ENCODE results near the gene FAM131C.

FAM131C gene

GRCh38 chr1:16072095-16072494, 1.4 kb downstream of the FAM131C start:
- H3K4me3 ChIP-seq (ENCODE audit: low read depth, low read length), result no peak overlapping the region
- DNase-seq (ENCODE audit: low read depth), result no peak
- TF ChIP-seq MAX (IDR thresholded peaks at IDR 0.05; ENCODE audit: low read depth, low read length), result no peak
- no peak for TF ChIP-seq POLR2A (IDR thresholded peaks at IDR 0.05; ENCODE audit: extremely low read depth, insufficient read length)
- TF ChIP-seq CTCF (IDR thresholded peaks at IDR 0.05; ENCODE audit: low read depth, low read length), result no peak
- TF ChIP-seq MYC (IDR thresholded peaks at IDR 0.05; ENCODE audit: low read depth, low read length), result no peak

GRCh38 chr1:16071614-16072013, 1.8 kb downstream of the FAM131C start:
- DNase-seq (ENCODE audit: low read depth), result no peak
- H3K4me3 ChIP-seq (ENCODE audit: low read depth, low read length), result no peak overlapping the region
- TF ChIP-seq MYC (IDR thresholded peaks at IDR 0.05; ENCODE audit: low read depth, low read length), result no peak
- TF ChIP-seq CTCF (IDR thresholded peaks at IDR 0.05; ENCODE audit: low read depth, low read length), result no peak
- TF ChIP-seq MAX (IDR thresholded peaks at IDR 0.05; ENCODE audit: low read depth, low read length), result no peak
- TF ChIP-seq POLR2A (IDR thresholded peaks at IDR 0.05; ENCODE audit: extremely low read depth, insufficient read length), result no peak

GRCh38 chr1:16070640-16071355, 2.7 kb downstream of the FAM131C start:
- DNase-seq (ENCODE audit: low read depth), result no peak
- TF ChIP-seq MYC (IDR thresholded peaks at IDR 0.05; ENCODE audit: low read depth, low read length) (no peak), CTCF (IDR thresholded peaks at IDR 0.05; ENCODE audit: low read depth, low read length) (no peak), POLR2A (IDR thresholded peaks at IDR 0.05; ENCODE audit: extremely low read depth, insufficient read length) (no peak), MAX (IDR thresholded peaks at IDR 0.05; ENCODE audit: low read depth, low read length) (no peak)
- H3K4me3 ChIP-seq (ENCODE audit: low read depth, low read length), result no peak overlapping the region

GRCh38 chr1:16068356-16069270, 4.8 kb downstream of the FAM131C start:
- TF ChIP-seq MYC (IDR thresholded peaks at IDR 0.05; ENCODE audit: low read depth, low read length) (no peak), CTCF (IDR thresholded peaks at IDR 0.05; ENCODE audit: low read depth, low read length) (no peak), MAX (IDR thresholded peaks at IDR 0.05; ENCODE audit: low read depth, low read length) (no peak), POLR2A (IDR thresholded peaks at IDR 0.05; ENCODE audit: extremely low read depth, insufficient read length) (no peak)
- no peak overlapping the region for H3K4me3 ChIP-seq (ENCODE audit: low read depth, low read length)
- DNase-seq (ENCODE audit: low read depth), result no peak

- H3K4me3 ChIP-seq (ENCODE audit: low read depth, low read length), result no peak overlapping the region
- TF ChIP-seq MYC (IDR thresholded peaks at IDR 0.05; ENCODE audit: low read depth, low read length) (no peak), POLR2A (IDR thresholded peaks at IDR 0.05; ENCODE audit: extremely low read depth, insufficient read length) (no peak), CTCF (IDR thresholded peaks at IDR 0.05; ENCODE audit: low read depth, low read length) (no peak), MAX (IDR thresholded peaks at IDR 0.05; ENCODE audit: low read depth, low read length) (no peak)
- DNase-seq (ENCODE audit: low read depth), result no peak
Observed at GRCh38 chr1:16067933-16068332, 5.5 kb downstream of the FAM131C start.

Data from NB4 (cell line).